AG09309 (cell line): ENCODE measurements around the gene AP4B1.

Experiments
- DNase-seq: peaks from one replicate; pipeline ENCODE4 v3.0.0-alpha.2; 2010; ENCODE audit warnings: low read depth
- H3K4me3 ChIP-seq: 2 replicates; pipeline ENCODE4 v1.5.1; 2011; ENCODE audit warnings: mild to moderate bottlenecking, low read depth, low read length, moderate library complexity; ENCODE audit not compliant: control insufficient read depth
- TF ChIP-seq, protein P1 (sequence below): IDR thresholded peaks from 2 replicates; pipeline ENCODE4 v1.5.1; 2011; ENCODE audit warnings: mild to moderate bottlenecking, low read depth, low read length, inconsistent platforms; ENCODE audit not compliant: insufficient read depth, control insufficient read depth; ENCODE audit errors: missing control alignments

Gene AP4B1

DNA sequence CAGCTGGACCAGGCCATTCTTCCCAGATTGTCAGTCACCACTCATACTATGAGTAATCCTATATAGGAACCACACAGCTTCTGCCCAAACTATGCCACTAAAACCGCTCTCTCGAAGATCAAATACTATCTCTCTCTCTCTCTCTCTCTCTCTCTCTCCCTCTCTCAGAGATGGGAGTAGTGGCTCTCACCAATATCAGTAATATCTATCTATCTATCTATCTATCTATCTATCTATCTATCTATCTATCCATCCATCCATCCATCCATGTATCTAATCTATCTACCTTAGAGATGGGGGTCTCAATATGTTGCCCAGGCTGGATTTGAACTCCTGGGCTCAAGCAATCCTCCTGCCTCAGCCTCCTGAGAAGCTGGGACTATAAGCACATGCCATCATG is 19.9 kb upstream of the AP4B1 start:
- DNase-seq = no peak
- no peak overlapping the region for H3K4me3 ChIP-seq
- TF ChIP-seq, protein P1, sequence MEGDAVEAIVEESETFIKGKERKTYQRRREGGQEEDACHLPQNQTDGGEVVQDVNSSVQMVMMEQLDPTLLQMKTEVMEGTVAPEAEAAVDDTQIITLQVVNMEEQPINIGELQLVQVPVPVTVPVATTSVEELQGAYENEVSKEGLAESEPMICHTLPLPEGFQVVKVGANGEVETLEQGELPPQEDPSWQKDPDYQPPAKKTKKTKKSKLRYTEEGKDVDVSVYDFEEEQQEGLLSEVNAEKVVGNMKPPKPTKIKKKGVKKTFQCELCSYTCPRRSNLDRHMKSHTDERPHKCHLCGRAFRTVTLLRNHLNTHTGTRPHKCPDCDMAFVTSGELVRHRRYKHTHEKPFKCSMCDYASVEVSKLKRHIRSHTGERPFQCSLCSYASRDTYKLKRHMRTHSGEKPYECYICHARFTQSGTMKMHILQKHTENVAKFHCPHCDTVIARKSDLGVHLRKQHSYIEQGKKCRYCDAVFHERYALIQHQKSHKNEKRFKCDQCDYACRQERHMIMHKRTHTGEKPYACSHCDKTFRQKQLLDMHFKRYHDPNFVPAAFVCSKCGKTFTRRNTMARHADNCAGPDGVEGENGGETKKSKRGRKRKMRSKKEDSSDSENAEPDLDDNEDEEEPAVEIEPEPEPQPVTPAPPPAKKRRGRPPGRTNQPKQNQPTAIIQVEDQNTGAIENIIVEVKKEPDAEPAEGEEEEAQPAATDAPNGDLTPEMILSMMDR = no peak

DNA sequence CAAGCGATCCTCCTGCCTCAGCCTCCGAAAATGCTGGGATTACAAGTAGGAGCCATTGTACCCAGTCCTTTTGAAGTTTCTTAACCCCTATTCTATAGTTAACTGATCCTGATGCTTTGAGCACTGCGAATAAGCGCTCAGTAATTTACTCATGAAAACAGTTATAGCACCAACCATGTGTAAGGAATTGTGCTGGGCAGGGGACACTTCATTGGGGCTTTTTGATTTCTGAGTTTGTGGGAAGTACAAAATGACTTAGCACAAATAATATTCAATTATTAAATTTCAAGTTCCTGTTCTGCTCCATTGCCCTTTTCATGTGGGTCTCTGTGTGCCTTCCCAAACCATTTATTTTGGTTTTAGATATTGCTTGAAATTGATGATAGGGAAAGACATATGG is 18.4 kb upstream of the AP4B1 start:
- TF ChIP-seq, protein P1 = no peak
- DNase-seq = no peak
- H3K4me3 ChIP-seq = no peak overlapping the region

GRCh38 chr1:113918243-113918642 is 13.6 kb upstream of the AP4B1 start:
- DNase-seq = no peak
- H3K4me3 ChIP-seq = no peak overlapping the region
- TF ChIP-seq, protein P1 = no peak

DNA sequence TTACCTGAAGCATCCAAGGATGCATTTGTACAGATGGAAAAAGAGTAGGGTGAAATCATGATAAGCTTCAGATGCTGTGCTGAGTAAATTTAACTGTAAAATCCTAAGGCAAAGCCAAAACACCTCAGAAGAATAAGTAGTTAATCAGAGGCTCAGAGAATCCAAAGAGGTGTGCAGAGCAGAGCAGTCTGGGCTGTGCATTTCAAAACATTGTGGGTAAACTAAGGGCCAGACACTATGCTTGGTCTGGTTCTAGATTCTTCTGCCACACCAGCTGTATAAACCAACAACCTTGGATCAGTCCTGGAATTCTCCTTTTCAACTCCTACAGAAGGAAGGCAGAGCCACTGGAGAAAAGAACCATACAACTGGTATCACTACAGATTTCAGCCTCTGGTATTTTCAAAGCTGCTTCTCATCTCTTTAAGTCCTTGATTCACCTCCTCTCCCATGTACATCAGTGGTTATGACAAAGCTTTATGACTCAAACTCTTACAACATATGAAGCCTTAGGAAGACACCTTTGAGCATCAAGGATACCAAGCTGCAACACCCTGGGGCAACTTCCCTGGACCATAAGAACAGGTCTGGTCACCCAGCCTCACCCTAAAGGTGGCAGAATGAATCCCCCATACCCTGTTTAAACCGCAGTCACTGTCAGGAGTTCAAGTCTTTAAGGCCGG is 12.9 kb upstream of the AP4B1 start:
- TF ChIP-seq, protein P1 = no peak
- H3K4me3 ChIP-seq = no peak overlapping the region
- no peak for DNase-seq

- no peak overlapping the region for H3K4me3 ChIP-seq
- no peak for DNase-seq
- TF ChIP-seq, protein P1 = no peak
Observed at GRCh38 chr1:113916974-113917373, 12.4 kb upstream of the AP4B1 start.

DNA sequence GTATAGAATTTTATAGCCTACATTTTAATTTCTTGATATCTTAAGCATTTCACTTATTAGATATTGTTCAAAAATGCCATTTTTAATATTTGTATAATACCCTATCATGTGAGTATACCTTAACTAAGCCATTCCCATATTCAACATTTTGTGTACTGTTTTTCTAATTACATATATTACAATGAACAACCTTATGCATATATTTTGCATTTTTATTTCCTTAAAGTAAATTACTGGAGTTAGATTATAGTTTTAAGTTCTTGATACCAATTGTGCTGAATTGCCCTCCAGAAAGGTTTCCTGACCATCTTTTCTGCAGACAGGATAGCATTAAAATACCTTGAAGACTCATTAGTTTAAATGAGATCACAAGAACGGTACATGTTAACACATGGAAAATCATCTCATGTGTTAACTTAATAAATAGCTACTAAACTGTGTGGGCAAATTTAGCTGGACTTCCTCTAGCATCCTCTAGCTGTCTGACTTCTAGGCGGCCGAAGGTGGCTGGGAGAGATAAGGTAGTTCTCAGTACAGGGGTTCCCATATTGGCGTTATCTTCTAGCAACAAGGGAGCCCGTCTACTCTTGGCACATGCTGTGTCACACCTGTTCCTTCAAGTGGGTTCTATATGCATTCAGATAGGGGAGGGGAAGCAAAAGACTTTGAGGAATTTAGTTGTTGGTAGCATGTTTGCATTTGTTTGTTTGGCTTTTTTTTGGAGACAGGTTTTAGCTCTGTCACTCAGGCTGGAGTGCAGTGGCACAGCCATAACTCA is 9.5 kb upstream of the AP4B1 start:
- TF ChIP-seq, protein P1 = no peak
- H3K4me3 ChIP-seq = no peak overlapping the region
- DNase-seq = no peak
